HG02588 (cell line): ENCODE measurements around the gene MEF2A.

Experiments used
- ATAC-seq: cut with Tn5 transposase; IDR thresholded peaks from one replicate; pipeline ENCODE4 v1.9.1; 2021; ENCODE audit warnings: mild to moderate bottlenecking, moderate library complexity; ENCODE audit not compliant: unreplicated experiment

Gene MEF2A

DNA sequence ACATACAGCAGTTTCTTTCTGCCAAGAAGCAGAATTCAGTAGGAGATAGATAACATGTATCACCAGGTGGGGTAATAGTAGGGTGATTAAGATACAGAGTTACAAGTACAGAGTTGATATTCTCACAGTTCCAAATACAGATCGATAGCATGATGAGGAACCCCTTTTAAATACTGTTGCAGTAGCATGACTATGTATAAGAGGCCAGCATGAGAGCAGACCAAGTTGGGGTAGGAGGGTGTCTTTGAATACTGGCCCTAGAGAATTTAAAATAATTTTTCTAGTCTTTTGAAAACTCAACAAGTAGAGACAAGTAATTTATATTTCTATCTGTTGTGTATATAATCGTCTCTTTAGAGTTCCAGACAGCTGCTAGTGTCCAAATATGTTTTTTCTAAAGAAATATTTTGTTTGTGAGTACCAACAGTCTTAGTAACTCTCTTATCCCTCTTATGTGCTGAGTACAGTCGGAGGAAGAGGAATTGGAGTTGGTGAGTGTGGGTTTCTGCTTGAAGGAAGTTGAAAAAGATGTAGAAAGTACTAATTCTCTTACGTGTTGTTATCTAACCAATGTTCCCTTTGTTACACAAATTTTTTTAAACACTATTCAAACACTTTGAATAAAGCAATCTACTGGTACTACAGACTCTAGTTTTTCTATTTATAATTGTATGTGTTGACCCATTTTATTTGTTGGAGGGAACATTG lies 137.3 kb downstream of the MEF2A start:
- no peak for ATAC-seq

DNA sequence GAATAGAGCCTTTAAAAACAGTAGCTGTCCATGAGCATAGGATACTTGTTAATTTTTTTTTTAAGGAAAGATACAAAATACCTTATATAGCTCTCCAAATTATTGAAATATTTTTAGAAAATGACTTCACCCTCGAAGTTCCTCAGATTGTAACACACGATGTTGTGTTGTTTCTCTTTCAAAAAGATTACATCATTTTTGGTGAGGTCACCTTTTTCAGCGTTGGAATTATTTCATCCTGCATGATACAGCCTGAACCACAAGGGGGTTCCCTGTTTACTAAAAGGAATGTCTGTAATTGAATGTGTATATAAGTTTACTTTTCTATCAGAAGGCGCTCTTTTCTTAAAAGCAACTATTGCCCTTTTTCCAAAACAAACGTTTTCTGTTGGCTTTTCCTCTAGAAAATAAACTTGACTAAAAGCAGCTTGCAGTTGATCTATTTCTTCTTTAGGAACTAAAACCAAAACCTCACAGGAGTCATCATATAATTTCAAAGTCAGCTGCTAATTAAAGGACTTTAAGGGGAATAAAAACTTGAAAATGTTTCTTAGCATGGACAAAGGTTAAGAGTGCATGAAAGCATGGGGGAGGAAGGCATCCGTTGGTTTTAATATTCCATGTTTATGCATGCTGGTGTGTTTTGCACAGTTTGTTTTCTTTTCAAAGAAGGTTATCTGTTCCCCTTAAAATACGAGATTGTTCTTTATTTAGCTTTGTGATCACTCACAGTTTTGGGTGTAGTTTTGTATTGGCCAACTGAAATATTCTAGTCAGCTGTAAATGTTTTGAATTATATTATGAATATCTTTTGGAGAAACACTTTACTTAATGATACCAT lies 138.0 kb downstream of the MEF2A start:
- ATAC-seq, result peak; percentile 52

DNA sequence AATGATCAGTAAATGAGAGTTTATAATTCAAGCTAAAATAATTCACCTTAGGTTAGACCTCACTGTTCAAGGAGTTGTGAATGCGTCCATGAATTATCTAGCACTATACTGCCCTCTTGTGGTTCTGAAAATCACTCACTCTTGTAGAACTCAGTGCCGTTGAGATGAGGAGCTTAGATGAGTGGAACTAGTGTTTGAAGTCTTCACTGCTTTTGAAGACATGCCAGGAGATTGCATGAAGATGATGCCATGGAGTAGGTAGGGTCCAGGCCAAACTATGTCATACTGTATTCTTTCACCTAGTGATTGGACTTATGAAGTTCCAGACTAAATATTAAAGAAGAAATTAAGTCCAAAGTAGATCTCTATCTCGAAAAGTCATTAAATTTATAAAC lies 138.7 kb downstream of the MEF2A start:
- ATAC-seq, result peak; percentile 71

DNA sequence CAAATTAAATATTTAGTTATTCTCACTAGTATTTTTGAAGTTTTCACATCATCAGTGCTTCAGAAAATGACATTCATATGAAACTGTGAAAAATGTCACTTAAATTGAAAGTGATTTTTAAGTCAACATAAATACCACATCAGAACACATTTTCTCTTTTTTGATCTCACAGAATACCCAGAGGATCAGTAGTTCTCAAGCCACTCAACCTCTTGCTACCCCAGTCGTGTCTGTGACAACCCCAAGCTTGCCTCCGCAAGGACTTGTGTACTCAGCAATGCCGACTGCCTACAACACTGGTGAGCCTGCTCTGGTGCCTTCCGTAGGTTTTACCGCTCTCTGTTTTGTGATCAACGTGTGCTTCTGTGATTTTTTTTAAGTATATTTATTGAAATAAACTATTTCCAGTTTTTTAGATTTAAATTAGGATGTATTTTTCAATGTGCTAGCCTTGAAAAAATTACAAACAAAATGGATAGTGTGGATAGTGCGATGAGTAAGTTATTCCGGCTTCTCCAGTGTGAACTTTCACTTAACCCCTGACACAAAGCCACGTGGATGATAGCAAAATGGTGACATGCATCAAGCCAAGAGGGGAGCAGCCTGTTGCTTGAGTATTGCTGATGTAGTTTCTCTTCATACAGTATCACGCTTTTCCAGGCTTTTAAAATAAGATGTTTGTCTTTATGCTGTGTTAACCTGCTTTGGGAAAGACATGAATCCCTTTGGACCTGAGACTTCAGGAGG lies 140.9 kb downstream of the MEF2A start:
- ATAC-seq, result no peak

DNA sequence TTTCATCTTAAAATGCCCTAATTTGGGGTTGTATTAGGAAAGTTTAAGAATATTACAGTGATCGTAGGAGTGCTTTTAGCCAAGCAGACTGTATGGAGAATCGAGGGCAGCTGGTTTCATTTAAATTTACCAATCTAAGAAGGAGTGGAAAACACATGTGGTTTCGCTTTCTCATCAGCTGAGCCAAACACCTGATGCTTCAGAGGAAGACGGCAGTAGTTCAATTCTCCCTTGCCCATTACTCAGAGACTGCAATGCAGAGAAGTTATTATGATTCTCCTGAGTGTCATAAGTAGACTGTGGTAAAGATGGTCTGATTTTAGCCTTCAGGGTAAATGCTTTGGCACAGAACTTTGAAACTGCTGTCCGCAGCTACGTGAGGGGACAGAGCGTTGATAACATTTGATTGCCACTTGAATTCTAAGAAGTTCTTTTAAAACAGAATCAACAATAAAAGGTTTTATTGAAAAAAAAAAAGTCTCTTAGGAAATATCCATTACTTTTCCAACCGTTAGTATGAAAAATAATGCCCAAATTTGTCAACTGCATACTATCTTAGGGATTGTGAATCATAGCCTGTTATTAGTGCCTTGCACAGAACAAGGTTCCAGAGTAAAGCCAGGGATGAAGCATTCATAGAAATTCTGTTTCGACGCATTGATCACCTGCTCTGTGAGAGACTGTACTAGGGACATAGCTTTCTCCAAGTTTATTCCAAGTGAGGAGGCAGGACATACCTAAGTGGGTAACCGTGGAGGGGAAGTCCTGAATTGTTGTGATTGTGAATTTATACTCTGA lies 141.9 kb downstream of the MEF2A start:
- ATAC-seq, result no peak

DNA sequence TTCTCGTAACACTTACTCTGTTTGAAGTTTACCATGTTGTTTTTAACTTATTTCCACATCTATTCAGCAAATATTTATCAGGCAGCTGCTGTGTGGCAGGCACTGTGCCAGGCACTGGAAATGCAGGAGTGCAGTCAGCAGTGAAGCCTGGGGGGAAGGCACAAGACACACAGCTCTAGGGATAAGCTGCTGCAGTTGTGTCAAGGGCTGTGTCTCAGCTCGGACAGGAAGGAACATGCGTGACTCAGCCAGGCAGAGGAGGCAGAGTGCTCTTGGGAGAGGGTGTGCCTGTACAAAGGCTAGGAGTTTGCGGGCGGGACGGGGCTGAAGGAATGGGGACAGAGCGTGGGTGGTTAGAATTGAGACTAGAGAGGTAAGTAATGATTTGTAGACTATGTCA lies 142.8 kb downstream of the MEF2A start:
- no peak for ATAC-seq

DNA sequence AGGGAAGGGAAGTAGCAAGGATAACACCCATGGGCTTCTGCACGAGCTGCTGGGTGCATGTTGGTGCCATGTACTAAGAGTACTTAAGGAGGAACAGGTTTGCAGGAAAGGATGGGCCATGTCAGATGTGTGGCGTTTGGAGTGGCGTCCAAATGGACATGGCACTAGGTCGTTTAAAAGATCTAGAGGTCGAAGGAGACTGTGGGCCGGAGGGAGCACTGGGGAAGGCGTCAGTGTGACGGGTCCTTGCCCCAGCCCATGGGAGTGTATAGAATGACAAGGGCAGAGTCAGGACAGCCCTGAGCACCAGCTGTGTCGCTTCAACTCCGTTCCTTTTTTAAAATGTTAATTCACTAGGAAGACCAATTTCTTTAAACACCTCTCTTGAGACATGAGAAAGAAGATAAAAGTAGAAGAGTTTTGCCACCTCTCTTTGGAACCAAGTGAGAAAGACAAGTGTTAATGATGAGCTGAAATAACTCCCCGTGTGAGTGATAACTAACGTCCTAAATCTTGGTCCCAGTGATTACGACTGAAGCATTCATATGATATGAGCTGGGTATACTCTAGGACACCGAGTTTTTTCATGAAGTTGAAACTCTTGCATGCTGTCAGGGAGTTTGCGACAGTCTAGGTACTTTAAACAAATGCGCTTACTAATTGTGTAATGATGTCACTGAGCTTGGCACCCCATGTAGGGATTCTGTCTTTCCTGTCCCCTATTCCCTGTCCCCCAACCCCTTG lies 143.6 kb downstream of the MEF2A start:
- ATAC-seq, result no peak

DNA sequence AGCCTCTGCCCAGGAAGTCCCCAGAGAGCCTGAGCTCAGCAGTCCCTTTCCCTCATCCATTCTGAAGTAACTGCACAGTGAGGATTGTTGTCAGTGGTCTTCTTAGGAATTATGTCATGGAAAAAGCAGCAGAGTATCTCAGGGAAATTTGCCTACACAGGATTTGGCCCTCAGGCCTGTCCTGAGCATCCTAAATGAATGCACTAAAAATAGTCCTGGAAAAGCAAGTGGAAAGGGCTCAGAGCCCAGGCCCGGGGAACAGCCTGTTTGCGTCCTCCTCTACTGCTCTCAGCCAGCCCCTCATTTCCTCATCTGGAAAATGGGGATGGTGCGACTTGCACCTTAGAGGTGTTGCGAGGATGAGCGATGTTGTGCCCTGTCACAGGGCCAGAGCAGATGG lies 145.8 kb downstream of the MEF2A start:
- ATAC-seq, result no peak

DNA sequence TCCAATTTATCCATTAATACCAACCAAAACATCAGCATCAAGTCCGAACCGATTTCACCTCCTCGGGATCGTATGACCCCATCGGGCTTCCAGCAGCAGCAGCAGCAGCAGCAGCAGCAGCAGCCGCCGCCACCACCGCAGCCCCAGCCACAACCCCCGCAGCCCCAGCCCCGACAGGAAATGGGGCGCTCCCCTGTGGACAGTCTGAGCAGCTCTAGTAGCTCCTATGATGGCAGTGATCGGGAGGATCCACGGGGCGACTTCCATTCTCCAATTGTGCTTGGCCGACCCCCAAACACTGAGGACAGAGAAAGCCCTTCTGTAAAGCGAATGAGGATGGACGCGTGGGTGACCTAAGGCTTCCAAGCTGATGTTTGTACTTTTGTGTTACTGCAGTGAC lies 146.6 kb downstream of the MEF2A start:
- no peak for ATAC-seq

DNA sequence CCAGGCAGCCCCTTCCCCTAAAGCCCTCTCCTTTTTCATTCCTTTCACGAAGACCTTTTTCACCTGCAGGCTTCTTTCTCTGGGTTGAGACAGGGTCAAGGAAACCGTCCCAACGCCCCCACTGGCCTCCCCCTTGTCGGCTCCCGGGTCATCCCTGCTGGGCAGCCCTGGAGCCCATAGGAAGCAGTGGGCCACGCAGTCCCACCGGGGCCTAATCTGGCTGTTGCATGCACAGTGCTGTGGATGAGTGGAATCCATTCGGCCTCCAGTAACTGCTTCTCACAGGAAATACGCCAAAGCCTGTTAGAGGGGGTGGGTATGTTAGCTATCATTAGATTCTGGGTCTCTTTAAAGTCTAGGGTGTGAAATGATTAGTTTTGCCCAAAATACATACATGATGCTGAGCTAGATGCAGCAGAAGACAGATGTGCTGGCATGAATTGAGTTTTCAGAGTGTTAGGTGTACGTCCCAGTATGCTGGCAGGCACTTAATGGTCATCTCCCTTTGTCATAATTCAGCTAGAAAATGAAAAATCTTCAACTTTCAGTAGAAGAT lies 150.8 kb downstream of the MEF2A start:
- ATAC-seq, result no peak

DNA sequence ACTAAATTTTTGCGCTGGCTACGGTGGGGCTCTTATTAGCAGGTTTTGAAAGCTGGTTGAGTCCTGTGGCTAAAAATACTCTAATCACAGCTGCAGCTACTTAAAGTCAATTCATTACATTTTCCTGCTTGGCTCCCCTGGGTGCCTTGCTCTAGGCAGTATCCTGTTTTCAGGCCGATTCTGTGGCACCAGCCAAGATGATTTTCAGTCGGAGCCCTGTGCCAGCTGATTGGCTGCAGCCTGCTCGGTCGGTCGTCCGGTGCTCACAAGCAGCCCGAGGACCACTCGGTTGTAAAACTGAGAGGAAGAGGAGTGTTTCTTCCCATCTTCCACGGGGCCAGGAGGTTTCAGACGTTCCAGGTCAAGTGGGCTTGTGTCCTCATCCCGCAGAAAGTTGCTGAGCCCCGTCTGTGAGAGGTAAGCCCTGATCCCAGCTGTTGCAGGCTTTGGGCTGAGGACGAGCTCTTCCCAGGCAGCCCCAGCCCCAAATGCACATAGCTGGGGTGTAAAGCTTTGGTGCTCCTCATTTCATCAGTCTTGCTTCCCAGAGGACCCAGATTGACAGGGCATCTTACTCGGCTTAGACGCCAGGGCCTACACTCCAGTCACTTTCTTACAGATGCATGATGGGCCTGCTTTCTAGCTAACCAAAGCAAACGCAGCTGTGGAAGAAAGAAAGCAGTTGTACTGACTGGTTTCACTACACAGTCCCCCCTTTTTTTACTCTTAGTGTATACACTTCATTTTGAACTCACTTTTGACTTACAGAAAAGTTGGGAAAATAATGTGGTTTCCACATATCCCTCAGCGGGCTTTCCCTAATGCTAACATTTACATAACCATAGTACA lies 151.6 kb downstream of the MEF2A start:
- no peak for ATAC-seq

DNA sequence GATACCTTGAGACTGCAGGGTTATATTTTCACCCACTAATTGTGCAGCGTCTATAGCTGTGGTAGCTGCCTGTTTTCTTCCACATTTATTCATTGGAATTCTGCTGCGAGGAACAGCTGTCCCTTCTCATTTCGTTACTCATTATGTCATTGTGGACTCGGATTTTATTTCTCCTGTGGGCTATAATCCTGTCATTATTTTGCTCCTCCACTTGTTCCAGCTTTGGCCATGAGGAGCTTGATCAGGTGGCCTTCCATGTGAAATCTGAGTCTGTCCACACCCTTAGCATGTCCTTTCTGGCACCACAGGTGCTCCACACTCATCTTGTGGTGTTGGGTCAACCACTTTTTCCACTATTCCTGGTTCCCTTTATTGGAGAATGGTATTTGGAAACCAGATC lies 152.6 kb downstream of the MEF2A start:
- ATAC-seq, result no peak

DNA sequence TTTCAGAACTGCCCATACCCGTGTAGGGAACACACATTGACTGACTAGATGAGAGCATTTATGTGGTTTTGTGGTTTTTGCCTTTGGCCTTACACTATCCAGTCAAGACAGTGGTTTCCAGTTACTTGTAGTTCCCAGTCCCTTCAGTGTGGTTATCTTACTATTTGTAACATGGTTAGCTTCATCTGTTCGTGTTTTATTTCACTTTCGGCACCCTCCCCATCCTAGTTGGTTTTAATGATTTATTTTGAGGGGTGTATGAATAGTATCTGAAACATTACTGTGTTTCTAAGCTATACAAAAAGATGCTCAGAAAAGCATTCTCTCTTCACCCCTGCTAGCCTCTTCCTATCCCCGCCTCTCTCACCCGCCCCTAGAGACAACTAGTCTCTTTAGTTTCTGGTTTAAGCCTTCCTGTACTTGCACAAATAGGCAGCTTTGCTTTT lies 153.3 kb downstream of the MEF2A start:
- ATAC-seq, result peak; percentile 84

DNA sequence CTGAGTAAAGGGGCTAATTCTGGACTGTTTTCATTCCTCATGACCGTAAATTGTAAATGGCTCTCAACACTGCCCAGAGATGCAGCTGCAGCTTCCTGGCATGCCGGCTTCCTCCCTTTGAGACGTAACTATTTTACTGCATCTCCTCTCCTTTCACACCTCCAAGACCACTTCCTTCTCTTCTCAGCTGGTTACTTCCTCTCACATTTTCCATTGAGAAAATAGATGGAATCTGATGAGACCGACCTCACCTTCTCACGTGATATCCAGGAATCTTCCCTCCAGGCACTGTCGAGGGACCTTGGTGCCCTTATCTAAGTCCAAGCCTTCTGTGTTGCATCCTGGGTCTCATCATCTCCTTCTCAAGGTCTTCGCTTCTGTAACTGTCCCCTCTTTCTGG lies 154.7 kb downstream of the MEF2A start:
- ATAC-seq, result no peak

DNA sequence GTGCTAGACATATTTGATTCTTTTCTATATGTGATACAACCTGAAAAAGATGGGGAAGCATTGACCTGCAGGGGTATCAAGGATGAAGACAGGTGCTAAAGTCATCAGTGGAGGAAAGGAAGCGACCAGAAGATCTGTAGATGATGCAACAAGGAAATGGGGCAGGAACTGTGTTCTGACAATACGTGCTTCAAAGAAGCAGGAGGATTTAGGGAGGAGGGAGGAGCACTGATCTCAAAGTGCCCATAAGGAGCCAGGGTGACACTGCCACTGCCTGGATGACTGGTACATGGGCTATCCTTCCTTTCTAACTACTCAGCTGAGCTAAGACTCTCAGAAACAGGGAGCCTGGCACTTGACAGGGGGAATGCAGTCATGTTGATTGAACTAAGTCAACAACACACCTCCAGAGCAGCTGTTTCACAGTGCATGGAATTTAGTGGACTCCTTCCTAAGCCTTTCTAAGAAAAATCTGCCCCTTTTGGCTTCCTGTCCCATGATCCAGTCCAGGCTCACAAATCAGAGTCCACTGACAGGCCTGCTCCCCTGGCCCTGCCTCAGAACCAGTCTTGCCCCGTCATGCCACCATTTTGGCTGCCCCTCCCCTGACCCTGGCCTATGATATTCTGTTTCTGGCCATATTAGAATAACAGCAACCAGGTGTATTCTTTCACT lies 155.5 kb downstream of the MEF2A start:
- ATAC-seq, result no peak

DNA sequence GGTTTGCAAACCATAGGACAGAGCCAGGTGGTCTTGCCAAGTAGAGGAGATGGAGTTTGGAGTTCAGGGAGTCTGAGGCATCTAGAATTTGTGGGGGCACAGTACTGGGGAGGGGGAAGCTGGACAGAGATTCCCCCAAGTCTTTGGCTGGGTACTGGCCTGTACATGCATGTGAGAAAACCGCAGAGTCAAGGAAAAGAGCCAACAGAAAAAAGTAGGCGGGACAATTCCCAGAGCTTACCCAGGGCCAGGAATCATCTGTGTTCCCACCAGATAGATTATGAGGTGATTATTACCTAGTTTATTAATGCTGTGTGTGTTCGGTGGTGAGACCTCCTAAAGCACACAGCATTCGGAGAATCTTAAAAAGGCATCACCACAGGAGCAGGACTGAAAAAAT lies 156.1 kb downstream of the MEF2A start:
- no peak for ATAC-seq

DNA sequence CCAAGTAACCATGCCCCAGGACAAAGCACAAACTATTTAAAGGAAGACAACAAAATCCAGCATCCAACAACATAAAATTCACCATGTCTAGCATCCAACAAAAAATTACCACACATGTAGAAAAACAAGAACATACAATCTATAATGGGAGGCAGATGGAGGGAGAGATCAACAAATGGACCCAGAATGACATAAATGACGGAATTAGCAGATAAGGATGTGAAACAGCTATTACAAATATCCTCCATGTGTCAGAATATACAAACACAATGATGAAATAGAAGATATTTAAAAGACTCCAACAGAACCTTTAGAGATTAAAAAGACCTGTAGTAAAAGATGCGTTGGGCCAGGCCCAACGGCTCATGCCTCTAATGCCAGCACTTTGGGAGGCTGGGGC lies 156.6 kb downstream of the MEF2A start:
- ATAC-seq, result no peak

DNA sequence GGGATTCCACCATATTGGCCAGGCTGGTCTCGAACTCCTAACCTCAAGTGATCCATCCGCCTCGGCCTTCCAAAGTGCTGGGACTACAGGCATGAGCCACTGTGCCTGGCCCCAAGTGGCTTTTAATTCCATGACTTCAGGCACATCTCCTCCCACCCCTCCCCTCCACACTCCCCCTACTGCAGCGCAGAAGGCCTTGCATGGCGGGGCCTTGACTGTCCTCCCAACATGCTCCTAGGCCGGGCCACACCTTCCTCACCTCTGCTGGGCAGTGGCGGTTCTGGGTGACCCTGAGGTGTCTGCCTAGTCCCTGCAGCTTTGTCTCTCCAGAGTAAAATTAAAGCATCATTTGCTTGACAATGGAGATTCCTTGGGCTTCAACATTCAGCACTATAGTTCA lies 160.5 kb downstream of the MEF2A start:
- no peak for ATAC-seq
